Testis (tissue), 2 donors: ENCODE results near the gene C16orf46.

ENCODE experiments used
- CTCF ChIP-seq, 3 experiments: fragments of 450-650 bp in 2 of 3; fragments of 200-600 bp in 1 of 3; sonication (generic) in 1 of 3; IDR thresholded peaks; one replicate each; pipeline ENCODE4 v1.5.1; 2016 to 2019; ENCODE audit warnings: antibody characterized with exemption in 3 of 3, mild to moderate bottlenecking in 2 of 3, moderate library complexity in 1 of 3
- POLR2A ChIP-seq: fragments of 450-650 bp; IDR thresholded peaks from one replicate; pipeline ENCODE4 v1.6.1; 2017; ENCODE audit warnings: antibody characterized with exemption, mild to moderate bottlenecking, moderate library complexity

GRCh38 chr16:81035398-81035974, 41.6 kb downstream of the C16orf46 start, which contains the start of gene ATMIN:
- TF ChIP-seq POLR2A (no peak), CTCF (IDR thresholded peaks at IDR 0.05) (peak; percentile 93 to 99 (median 95))
